Medulla oblongata (tissue), 1 donor: Measurements from ENCODE around the gene FKBP6.
"Not testable (repeated sequence)": the region's sequence is repeated elsewhere in the genome, so short reads cannot be mapped to it uniquely, and the experiment has no call there.

Source experiments
- DNase-seq: peaks from one replicate; pipeline ENCODE4 v3.0.0-alpha.2; 2015; ENCODE audit errors: extremely low spot score

Gene FKBP6

DNA sequence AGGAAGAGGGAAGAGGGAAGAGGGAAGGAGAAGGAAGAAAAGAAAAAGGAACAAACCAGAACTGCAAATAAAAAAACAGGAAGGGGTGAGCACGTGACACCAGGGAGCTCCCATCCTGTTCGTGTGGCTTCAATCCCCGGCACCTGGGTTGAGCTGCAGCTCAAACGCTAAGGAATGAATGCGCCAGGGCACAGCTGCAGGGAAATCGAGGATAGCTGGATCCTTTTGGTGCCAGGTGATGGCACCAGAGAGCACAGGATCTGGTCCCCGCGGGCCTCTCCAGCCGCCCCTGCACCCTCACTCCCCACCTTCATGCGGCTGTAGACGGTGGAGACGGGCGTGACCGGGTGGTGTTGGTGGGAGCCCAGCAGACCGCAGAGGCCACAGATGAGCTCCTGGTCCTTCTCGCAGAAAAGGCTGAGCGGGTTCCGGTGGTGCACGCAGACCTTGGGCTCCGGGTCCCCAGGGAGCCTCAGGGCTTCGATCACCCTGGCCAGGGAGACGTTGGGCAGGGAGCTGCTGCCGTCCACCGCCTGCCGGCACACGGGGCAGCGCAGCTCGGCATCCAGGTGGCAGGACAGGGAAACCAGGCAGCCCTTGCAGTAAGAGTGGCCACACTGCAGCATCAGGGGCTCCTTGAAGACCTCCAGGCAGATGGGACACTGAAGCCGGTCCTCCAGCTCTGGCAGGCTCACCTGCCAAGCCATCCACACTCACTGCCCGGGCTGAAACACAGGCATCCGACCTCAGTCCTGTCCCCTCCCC is 3.7 kb upstream of the FKBP6 start:
- peak; percentile 58 for DNase-seq

GRCh38 chr7:73325424-73325823 is 2.5 kb upstream of the FKBP6 start:
- not testable (repeated sequence) for DNase-seq

DNA sequence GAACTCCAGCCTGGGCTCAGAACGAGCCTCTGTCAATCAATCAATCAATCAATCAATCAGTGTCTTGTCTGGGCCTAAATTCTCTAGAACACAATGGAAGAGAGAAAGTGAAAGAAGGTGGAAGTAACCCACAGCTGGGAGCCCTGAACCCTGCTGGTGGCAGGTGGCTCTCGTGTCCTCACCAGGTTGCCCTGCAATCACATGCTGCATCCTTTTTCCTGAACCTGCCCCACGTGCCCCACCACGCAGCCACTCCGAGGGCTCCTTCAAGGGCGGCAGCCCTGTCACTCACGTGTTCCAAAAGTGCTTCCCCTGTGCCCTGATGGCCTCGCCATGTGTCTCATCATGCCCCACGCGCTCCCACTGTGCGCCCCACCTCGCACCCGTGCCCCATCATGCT is 512 bp upstream of the FKBP6 start:
- not testable (repeated sequence) for DNase-seq

- no peak for DNase-seq
These were observed 735 bp downstream of the FKBP6 start for GRCh38 chr7:73328696-73329095.

DNA sequence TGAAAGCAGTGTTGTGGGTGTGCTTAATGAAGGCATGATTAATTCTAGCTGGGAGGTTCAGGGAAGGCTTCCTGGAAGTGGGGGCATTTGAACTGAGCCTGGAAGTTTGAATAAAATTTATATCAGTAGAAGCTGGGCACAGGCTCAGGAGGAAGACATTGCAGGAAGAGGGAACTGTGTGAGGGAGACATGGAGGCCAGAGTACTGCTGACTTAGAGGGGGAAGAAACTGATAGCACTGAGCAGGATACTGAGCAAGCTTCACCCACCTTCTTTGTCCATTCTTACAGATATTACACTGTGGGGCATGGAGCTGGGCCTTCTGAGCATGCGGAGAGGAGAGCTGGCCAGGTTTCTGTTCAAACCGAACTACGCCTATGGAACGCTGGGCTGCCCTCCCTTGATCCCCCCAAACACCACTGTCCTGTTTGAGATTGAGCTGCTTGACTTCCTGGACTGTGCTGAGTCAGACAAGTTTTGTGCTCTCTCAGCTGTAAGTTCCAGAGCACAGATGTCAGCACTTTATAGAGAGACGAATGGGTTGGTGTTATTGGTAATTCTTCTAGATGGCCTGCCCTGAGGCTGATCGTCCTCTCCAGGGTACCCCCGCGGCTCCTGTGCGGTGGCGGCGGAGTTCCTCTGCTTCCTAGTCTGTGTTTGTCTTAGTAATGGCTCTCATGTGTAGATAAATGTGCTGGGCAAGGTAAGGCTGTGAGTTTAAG is 2.1 kb downstream of the FKBP6 start:
- DNase-seq = peak; percentile 21

DNA sequence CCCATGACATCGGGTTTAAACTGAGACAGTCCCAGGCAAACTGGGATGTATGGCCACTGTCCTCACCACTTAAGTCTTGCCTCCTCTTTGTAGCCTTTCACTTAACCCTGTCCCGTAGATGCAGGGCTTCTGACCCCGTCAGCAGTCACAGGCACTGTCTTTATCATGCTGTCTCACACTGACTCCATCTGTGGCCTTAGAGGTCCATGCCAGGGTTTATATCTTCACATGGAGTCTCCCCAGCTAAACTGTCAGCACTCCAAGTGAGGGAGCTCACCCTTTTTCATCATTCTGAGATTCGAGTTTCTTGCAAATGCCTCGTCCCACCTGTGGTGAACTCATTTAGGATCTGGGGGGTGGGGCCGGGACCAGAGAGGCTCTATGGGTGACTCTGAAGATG is 2.8 kb downstream of the FKBP6 start:
- no peak for DNase-seq

DNA sequence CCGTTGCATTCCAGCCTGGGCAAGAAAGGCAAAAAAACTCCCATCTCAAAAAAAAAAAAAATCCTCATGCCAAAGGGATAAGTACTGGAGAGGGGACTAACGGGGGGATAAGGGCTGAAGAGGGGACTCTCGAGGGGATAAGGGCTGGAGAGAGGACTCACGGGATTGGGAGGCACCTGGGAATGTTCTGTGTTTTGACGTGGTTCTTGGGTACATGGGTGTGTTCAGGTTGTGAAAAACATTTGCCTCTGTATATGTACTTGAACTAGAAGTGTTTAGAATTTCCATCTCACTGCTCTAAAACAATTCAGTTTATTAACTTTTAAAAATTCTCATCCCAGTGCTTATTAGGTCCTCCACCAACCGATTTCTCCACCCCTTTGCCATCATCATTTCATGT is 4.5 kb downstream of the FKBP6 start:
- no peak for DNase-seq

- no peak for DNase-seq
These were observed 10.4 kb downstream of the FKBP6 start for GRCh38 chr7:73338321-73338720.

GRCh38 chr7:73340514-73340913 is 12.6 kb downstream of the FKBP6 start:
- no peak for DNase-seq

DNA sequence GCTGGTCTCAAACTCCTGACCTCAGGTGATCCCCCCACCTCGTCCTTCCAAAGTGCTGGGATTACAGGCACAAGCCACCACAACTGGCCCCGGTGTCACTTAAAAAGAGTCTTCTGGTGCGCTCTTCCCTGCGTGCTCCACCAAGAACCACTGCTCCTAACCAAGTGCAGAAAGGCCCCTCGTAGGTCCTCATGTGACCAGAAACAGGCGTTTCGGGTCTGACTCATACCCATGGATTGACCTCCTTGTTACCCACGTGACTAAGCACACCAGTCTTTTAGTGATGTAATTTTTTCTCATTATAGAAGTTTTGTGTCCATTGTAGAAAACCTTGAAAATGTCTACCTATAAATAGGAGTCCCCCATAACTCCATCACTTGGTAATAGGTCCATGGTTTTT is 13.9 kb downstream of the FKBP6 start:
- DNase-seq = no peak

DNA sequence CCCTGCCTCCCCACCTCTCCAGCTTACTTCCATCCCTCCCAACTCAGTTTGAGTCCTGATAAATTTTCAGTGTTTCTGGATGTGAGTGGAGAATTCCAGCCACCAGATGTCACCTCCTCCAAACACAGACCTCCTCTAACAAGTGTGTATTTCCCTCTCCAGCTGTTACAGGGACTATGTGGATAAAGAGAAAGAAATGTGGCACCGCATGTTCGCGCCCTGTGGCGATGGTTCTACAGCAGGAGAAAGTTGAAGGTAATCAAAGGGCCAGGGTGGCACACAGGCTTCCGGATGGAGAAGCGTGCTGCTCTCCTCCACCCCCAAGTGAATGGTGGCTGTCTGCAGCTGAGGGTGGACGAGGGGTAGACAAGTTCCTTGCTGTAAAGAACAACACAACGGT is 14.7 kb downstream of the FKBP6 start:
- DNase-seq = peak; percentile 60

- DNase-seq = peak; percentile 44
These were observed 15.9 kb downstream of the FKBP6 start for GRCh38 chr7:73343671-73344380.

DNA sequence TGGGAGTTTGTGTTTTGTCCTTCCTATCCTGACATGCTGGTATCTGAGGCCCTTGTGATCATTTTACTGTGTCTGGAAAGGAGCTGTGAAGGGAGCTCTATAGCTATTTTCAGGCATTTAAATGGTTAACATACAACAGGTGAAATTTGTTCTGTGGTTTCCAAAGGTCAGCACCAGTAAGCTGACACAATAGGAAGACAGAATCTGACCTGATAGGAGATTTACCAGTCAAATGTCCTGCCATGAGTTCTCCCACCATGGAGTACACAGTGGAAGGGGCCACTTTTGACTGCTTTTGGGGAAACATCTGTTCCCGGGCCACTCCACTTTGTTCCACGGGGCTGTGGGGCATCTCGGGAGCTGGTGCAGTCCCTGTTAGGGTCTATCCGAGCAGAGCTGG is 17.6 kb downstream of the FKBP6 start:
- no peak for DNase-seq

DNA sequence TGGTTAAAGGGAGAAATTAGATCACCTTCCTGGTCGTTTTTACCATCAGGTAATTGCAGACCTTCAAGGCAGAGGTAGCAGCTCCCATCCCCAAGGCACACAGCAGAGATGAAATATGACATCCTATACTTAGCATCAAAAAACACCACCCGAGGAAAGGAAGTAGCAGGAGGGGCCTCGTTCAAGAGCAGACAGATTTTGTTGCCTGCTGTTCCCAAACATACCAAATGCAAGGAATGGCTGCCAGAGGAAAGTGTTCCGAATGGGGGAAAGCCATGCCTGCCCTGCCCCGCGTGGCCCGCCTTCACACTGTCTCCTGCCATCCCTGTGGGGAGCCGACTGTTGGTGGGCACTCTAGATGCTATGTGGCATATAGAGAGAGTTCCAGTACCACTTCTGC is 18.0 kb downstream of the FKBP6 start:
- no peak for DNase-seq

- no peak for DNase-seq
These were observed 21.8 kb downstream of the FKBP6 start for GRCh38 chr7:73349763-73350162.

- no peak for DNase-seq
These were observed 22.5 kb downstream of the FKBP6 start for GRCh38 chr7:73350306-73351068.

- DNase-seq = no peak
These were observed 23.6 kb downstream of the FKBP6 start for GRCh38 chr7:73351447-73352167.

GRCh38 chr7:73352784-73353183 is 24.8 kb downstream of the FKBP6 start:
- no peak for DNase-seq

DNA sequence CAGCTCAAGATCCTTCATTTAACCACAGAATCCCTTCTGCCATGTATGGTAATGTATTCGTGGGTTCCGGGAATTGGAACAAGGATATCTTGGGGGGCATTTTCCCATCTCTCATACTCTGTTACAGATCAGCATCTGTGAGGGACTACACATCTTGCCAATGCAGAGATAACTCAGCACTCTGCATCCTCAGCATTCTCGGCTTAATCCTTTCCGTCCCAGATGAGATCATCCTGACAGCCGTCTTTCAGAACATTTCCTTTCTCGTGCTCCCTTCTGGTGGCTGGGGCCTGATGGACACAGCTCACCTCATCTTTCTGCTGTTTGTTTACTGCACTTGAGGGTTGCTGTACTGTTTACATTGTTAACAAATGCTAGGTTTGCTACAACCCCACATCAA is 25.3 kb downstream of the FKBP6 start:
- DNase-seq = no peak

GRCh38 chr7:73354196-73354595 is 26.2 kb downstream of the FKBP6 start:
- DNase-seq = no peak

DNA sequence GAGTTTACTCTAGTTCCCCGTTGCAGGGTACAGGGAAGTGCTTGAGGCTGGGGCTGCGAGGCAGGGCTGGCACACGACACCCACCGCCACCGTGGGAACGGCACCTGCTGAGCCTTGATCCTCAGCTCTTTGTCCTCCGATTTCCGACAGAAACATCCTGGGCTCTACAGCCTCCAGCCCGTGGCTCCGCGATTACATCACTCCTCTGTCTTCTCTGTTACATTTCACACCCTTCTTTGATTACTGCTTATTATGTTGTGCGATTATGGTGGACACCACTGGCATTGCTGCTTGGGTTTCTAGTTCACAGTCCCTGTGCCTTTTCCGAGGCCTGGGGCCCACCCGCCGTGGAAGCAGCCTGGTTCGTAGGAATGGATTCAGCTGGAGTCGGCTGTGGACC is 26.9 kb downstream of the FKBP6 start:
- no peak for DNase-seq
